OCI-LY3 (cell line): ENCODE measurements around the gene TACC3.

ENCODE experiments used
- CTCF ChIP-seq: fragments of 200-600, 300-600 bp; sonication (generic); IDR thresholded peaks from 2 replicates; pipeline ENCODE4 v1.5.1; 2014; ENCODE audit warnings: antibody characterized with exemption, low read length, low read depth
- EZH2phosphoT487 ChIP-seq: fragments of 200-600 bp; shearing (Covaris generic); IDR thresholded peaks from 2 replicates; pipeline ENCODE4 v1.6.1; 2018; ENCODE audit warnings: antibody characterized with exemption, mixed run types, low read depth

GRCh38 chr4:1730532-1731135 lies 9.3 kb downstream of the TACC3 start:
- TF ChIP-seq CTCF (no peak), EZH2phosphoT487 (no peak)
